Measurements from ENCODE around the gene NLRP9.
A peak's percentile ranks its signal among the peaks of the same experiment; 100 is the strongest.

The NLRP9 gene

DNA sequence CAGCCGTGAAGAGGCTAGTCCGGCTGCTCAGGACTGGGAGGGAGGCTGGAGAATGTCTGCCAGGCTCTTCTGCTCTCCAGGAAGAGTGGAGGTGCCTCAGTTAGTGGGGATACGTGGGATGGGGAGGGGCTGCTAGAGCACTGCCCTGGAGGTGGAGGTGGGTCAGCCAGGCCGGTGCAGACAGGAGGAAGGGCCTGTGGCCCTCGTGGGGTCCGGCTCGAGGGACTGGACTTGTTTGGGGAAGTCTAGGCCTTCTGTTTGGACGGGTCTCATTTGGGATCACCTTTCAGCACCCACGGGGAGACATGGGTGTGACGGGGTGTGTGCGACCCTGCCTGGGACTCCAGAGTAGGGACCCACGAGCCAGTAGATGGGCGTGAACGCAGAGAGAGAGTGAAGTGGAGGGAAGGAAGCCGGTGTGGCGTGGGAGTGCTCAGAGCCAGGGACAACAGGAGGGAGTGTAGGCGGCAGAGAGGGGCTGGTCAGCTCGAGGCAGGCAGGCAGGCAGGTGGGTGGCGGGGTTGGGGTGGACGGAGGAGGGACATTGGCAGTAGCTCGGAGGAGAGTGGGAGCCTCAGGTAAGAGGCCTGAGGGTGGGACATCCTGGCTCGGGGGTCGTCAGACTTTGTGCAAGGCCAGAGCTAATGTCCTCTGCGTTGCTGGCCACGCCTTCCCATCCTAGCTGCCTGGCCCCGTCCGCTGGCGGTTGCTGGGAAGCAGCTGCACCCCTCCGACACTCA is 51.7 kb downstream of the NLRP9 start:
- DNase-seq = no peak

DNA sequence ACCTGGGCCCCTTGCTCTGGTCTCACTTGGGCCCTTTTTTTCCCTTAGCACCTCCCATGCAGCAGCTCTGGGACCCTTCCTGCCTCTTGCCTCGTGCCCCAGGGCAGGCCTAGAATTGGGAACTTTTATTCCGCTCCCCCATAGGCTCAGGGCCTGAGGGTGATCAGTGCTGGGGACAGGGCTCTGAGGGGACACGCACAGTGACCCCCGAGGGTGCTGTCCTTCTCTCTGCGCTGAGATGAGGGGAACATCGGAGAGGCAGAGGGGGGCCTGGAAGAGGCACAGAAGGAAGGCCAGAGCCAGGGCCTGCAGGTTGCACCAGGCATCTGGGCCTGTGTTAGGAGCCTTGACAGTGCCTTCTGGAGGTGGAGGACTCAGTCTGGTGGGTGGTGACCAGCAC is 52.4 kb downstream of the NLRP9 start:
- DNase-seq = no peak

DNA sequence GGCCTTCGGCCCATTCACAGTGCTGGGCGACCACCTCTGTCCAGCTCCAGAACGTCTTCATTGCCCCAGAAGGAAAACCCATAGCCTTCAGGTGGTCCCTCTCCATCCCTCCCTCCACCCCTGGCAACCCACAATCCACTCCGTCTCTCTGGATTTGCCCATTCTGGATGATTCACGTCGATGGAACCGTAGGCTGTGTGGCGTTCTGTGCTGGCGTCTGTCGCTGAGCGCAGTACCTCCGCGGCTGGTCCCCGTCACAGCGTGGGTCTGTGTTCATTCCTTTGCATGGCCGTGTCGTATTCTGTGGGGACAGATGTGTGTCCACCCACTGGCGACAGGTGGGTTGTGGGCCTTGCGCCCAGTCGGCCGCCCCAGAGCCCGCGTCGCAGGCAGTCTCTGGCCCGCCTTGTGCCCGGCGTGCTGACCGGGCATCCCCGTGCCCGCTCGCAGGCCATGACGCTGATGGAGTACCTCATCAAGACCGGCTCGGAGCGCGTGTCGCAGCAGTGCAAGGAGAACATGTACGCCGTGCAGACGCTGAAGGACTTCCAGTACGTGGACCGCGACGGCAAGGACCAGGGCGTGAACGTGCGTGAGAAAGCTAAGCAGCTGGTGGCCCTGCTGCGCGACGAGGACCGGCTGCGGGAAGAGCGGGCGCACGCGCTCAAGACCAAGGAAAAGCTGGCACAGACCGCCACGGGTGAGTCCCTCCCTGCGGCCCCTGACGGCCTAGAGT is 53.1 kb downstream of the NLRP9 start:
- no peak for DNase-seq

DNA sequence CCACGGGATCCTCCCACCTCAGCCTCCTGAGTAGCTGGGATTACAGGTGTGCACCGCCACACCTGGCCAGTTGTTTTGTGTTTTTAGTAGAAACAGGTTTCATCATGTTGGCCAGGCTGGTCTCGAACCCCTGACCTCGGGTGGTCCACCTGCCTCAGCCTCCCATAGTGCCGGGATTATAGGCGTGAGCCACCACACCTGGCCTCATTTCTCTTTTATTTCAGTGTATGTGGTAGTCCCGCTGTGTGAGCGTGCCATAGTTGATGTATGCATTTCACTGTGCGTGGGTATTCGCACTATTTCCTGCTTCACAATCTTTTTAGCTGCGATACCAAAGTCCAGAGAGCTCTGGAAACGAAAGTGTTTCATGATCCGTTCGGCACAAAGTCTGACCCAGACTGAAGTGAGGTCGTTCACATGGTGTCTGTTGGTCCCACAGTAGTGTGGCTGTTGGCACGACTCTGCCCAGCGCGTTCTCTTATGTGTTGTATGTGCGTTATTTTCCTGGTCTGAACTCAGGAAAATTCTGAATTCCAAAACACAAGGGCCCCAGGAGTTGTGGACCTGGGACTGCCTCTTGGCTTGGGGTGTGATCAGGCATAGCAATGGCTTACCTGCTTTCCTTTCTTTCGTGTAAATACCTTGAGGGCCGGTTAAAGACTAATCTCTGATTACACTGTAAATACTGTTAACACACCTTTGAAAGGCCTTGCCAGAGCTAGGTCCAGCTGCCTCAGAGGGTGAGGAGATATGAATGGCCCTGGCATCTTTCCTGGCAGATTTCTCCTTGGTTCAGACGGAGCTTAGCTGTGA is 54.5 kb downstream of the NLRP9 start:
- no peak for DNase-seq

DNA sequence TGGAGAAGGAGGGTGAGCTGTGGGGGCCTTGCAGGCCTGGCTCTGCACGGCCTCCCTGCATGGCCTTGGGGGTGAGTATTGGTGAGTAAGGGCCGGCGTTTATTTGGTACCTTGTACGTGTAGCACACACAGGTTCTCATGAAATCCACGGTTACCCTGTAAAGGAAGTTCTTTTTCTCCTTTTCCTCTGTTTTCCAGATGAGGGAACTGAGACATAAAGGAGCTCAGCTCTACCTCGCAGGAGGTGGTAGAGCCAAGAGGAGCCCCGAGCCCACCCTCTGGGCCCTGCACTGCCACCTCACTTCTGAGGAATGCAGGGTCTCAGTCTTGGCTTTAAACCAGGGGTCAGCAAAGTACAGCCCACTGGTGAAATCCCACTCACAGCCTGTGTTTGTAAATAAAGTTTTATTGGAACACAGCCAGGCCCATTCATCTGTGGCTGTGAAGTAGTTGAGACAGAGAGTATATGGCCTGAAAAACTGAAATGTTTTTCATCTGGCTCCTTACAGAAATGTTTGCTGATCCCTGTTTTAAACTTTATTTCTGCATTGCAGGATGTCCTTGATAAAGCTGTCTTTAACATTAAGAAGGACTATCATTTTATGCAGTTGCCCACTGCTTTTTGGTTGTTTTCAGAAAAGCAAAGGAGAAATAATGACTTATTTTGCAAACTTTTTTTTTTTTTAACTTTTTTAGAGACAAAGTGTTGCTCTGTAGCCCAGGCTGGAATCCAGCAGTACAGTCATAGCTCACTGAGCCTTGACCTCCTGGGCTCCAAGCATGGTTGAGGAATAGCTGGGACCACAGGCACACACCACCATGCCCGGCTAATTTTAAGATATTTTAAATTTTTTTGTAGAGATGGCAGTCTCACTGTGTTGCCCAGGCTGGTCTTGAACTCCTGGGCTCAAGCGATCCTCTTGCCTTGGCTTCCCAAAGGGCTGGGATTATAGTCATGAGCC is 56.8 kb downstream of the NLRP9 start:
- no peak for DNase-seq

DNA sequence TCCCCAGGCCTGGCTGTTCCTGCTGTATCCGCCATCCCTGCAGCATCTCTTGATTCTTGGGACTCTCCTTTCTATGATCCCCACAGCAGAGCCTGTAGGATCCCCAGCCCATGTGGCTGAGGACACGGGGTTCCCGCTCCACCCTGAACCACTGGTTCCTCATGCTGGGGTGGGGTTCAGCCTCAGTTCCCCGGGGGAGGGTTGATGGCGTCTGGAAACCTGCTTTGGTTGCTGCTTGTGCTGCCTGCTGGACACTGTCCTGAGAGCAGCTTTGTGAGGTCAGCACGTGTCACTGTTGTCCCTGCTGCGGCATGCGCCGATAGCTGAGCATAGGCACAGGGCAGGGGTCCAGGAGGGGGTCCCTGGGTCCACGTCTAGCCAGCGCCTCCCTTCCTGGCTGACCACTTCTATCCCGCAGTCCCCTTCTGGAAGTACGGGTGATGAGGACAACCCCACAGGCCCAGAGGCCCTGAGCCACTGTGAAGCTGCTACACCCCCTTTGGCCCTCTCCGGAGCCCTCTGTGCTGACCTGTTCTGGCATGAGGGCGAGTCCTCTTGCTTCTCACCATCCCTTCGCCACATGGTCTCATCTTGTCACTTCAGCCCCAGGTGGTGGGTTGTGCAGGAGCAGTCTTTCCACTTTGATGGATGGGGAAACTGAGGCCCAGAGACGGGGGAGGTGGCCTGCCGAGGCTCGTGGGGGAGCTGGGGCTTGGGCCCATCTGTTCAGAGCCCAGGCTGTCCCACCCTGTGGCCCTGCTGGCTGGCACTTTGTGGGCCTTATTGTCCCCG is 57.7 kb downstream of the NLRP9 start:
- no peak for DNase-seq

DNA sequence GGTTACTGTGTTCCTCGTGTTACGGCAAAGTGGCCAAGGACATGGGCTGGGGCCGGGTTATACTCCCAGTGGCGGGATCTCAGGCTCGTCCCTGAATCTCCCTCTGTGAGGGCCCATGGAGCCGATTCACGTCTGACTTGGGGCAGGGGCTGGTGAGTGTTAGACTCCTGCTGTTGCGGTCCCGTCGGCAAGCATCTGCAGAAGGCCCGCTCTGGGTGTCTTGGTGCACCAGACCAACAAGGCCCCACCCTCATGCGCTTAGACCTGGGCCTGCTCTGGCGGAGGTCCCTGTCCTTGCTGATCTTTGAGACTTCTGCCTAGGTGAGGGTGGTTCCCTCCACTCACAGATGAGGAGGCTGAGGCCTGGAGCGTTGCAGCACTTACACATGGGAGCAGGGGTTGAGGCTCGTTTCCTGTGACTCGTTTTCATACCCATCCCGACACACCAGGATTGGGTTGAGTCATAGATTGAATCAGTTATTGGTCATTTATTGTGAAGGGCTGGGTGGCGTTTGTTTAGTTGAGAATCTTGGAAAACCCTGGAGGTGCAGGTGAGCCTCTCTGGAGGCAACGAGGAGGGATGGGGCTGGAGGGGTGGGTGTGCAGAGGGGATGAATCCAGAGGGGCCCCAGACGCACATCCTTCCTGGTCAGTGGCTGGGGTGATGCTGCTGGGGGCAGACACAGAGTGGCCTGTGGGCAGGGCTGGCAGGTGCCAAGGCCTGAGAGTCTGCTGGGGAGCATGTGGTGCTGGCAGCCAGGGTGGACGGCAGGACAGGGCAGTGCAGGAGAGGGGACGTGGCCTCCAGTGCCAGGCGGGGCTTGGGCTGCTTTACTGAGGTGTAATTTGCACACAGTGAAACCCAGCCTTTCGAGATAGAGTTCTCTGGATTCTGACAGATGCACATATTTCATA is 58.6 kb downstream of the NLRP9 start:
- no peak for DNase-seq

DNA sequence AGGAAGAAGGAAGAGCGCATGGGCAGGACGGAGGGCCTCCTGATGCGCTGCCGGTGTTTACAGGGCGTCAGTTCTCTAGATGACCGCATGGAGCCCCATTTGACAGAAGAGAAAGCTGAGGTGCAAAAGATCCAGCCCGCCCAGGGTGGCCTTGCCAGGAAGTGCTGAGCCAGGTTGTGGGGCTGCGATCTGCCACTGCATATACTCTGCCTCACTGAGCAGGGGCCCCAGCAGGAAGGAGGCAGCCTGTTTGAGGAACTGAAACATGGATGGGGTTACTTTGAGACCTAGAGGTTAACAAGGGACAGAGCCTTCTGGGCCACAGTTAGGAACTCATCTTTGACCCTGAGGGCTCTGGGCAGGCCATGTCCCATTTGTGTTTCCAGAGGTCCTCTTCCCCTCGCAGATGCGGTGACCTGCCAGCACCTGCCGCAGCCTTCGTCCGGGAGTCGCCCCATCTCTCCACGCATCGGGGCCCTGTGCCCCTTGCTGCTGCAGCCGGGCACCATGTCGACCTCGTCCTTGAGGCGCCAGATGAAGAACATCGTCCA is 60.0 kb downstream of the NLRP9 start:
- peak; percentile 48 to 58 for DNase-seq

DNA sequence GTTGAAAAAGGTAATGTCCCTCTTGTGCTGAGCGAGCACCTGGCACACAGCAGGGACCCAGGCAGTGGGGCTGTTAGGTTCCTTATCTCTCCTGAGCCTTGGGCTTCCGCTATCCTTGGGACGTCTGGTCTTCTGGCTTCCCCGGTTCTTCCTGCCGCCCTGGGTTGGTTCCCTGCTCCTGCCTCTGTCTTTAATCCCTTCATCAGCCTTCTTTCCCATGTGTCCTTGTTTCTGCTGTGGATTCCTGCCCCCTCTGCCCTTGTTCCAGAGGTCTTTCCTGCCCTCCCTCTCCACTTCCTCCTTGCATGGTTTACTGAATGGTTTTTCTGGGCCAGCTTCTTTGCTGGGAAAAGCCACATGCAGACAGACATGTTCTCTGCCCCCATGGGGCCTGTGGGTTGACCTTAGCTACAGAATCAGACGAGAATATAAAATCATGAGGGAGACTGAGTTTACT is 60.6 kb downstream of the NLRP9 start:
- no peak for DNase-seq

DNA sequence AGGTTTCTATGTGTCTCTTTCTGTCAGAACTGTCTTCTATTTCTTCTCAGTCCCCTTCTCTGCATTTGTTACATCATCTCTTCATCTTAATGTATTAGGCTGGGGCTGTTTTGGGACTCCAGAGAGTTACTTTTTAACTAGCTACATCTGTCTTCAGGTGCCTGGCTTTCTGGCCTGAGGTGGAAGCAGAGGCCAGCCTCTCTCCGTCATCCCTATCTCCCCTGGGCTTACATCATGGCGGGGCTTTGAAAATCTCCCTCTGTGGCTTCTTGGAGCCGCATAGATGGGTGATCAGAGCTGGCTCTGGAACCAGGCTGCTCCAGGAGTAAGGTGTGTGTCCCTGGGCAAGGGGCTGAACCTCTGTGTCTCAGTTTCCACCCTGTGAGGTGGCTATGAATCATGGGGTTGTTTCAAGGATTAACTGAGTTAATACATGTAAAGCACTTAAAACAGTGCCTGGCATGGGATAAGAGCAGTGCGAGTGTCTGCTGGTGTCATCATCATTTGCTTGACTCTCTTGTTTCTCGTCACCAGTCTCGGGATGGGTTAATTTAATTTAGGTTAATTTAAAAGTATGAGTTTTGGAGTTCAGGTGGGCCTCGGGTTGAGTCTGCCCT is 61.2 kb downstream of the NLRP9 start:
- no peak for DNase-seq

DNA sequence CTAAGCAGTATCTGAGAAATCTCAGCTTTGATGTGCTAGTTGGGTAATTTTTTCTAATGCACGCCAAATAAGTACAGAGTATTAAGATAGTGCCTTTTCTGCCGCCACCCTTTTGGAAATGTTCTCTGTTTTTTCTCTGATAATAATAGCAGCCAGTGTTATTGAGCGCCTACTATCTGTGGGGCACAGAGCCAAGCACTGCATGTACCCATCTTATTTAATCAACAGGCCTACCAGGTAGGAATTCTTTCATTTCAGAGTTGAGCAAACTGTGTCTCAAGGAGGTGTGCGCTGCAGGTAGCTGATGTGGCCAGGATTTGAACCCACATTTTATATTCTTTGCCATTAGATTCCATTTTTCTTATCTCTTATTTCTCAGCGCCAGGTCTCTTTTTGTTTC is 61.8 kb downstream of the NLRP9 start:
- no peak for DNase-seq

DNA sequence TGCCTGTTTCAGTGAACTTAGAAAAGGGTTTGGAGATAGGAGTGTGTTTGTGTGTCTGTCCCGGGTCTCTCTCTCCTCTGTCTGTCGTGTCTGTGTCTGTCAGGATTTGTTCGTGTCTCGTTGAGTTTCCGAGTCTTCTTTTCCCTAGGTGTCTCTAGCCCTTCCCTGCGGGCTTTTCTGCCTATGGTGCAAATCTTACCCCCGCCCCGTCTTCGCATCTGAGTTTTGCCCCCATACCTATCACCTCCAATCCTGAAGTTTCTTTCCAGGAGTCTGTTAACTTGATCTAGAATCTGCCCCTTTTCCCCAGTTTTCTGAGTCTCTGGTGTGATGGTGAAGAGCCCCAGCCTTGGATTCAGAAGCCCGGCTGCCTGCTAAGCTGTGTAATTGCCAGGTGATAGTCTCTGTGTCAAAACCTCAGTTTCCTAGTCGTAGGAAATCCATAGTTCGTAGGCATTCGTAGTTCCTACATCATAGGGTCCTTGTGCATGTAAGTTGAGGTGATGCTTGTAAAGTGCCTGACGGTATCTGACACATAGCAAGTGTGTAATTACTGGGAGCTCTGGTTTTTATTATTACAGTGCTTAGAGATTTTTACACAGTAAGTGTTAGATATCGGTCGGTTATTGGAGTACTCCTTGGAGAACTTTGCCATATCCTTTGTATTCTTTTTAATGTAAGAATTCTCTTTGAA is 62.4 kb downstream of the NLRP9 start:
- no peak for DNase-seq

DNA sequence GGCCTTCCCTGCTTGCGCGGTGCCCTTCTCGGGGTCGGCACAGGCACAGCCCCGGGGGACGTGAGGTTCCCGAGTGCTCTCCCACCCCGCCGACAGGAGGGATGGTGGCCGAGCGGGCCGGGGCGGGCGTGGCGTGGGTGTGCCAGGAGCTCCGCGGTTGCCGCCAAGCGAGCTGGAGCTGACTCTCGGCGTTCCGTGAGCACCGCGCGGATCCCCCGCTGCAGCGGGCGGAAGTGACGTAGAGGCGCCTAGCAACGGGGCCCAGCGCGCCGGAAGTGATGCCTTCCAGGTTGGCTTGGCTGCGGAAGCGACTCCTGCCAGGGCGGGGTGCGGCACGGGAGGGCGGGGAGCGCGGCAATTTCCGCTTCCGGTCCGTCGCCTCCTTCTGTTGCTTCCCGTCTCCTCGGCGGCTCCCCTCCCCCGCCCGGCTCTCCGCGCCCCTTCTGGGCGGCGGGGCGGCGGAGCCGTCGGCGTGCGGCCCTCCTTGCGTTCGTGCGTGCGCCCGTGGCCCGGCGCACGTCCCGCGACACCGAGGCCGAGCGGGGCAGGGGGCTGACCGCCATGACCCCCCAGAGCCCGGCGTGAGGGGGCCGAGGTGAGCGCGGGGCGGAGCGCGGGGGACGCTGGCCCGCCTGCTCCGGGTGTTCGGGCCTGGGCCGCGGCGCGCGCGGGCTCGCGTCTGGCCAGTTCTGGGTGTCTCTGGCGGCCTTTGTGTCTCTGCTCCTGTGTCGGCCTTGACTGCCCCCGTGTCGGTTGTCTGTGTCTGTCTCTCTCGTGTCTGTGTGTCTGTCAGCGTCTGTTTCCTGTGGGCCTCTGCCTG is 63.2 kb downstream of the NLRP9 start, which contains the start of gene EPN1:
Gene EPN1 (plus strand): TSS at position 386 of the 820 bp plus-strand sequence. CDS start 3,402 bp downstream, outside the sequence.
- peak; percentile 93 to 94 for DNase-seq

DNA sequence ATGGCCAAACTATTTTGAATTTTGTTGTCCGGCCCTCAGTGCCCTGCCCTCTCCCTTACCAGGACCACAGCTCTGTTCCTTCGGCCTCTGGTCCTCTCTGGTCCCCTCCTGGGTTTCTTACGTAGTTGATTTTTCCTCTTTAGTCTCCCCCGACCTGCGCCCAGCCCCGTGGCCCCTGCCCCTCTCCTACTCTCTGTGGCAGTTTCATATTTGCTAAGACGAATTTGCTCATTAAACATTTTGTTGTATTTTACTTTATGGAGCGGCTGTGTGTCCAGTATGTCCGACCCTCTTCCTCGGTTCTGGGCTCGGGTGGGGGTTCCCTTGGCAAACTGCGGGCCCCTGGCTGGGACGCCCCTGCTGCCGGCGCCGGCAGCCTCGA is 63.8 kb downstream of the NLRP9 start:
- no peak for DNase-seq

DNA sequence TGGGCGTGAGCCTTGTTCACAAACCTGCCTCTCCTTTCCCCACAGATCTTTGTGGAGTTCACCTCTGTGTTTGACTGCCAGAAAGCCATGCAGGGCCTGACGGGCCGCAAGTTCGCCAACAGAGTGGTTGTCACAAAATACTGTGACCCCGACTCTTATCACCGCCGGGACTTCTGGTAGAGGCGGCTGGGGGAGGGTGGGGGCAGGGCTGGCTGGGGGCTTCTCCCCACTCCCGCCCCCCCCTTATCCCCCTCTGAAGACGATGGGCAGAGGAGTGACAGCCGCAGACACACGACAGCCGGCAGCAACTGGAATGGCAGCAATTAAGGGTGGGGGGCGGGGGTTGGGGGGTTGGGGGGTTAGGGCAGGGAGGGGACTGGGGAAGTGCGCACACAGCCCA is 64.3 kb downstream of the NLRP9 start:
- DNase-seq = no peak

DNA sequence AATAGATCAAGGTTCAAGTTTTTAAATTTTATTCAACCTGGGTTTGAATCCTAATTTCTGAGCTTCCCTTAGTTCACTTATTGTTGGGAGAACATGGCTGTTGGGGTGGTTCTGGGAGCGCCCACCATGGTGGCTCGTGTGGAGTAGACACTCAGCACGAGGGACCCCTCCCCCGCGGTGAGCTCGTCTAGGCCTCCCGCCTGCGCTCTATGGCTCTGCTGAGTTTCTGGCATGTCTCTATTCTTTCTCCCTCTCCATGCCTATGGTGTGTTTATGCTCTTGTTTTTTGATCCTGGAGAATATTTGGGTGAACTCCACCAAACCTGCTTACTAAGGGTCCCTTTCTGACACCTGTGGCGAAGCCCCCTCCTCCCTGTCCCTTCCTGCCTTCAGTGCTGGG is 64.7 kb downstream of the NLRP9 start:
- no peak for DNase-seq

DNA sequence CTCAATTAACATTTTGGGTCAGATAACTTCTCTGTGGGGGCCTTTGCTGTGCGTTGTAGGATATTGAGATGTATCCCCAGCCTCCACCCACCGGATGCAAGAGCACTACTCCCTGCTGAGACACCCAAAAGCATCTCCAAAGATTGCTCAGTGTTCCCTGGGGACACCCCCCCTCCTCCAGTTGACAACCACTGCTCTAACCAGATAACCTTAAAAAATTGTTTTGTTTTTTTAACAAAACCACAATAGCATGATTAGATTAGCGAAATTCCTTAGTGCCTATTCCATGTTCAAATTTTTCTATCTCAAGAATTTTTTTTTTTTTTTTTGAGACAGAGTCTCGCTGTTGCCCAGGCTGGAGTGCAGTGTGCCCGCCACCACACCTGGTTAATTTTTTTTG is 65.8 kb downstream of the NLRP9 start:
- no peak for DNase-seq

DNA sequence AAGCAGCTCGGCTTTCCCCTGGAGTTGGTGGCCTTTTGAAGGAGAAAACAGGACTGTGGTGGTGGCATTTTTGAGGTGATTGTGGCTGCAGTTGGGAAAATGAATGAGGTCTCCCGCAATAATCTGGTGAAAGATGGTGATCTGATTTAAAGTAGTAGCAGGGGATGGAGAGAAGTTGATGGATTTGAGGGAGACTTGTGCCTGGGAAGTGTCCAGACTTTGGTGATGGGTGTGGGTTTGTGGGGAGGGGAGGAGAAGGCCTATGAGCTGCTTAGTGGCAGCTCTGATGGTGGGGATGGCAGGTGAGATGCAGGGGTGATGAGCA is 67.2 kb downstream of the NLRP9 start:
- no peak for DNase-seq

Data from inflammatory macrophage treated with lipopolysaccharide for 1 hour (primary cell).